ENCODE data around the gene LARP7.

DNA sequence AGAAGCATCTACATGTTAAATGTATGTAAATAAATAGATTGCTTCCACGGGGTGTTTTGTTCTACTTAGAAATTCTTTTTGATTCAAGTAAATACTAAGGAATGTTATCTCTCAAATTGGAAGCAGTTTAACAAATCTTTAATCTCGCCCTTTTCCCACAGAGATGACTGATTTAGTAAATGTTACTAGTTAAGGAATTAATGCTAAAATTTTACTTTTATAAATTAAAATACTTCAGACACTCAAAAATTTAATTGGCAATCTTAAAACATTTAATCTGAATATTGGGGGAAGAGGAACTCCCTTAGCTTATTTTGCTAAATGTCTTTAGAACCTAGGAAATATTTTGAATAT is 12.1 kb downstream of the LARP7 start:
- TF ChIP-seq, protein P1, sequence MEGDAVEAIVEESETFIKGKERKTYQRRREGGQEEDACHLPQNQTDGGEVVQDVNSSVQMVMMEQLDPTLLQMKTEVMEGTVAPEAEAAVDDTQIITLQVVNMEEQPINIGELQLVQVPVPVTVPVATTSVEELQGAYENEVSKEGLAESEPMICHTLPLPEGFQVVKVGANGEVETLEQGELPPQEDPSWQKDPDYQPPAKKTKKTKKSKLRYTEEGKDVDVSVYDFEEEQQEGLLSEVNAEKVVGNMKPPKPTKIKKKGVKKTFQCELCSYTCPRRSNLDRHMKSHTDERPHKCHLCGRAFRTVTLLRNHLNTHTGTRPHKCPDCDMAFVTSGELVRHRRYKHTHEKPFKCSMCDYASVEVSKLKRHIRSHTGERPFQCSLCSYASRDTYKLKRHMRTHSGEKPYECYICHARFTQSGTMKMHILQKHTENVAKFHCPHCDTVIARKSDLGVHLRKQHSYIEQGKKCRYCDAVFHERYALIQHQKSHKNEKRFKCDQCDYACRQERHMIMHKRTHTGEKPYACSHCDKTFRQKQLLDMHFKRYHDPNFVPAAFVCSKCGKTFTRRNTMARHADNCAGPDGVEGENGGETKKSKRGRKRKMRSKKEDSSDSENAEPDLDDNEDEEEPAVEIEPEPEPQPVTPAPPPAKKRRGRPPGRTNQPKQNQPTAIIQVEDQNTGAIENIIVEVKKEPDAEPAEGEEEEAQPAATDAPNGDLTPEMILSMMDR (IDR thresholded peaks at IDR 0.05), result no peak
- no peak for TF ChIP-seq EZH2 (IDR thresholded peaks at IDR 0.05)
